ENCODE measurements around the gene GAPDH.

GRCh38 chr12:6584293-6584692, 50.0 kb downstream of the GAPDH start:
- TF ChIP-seq, protein P1, sequence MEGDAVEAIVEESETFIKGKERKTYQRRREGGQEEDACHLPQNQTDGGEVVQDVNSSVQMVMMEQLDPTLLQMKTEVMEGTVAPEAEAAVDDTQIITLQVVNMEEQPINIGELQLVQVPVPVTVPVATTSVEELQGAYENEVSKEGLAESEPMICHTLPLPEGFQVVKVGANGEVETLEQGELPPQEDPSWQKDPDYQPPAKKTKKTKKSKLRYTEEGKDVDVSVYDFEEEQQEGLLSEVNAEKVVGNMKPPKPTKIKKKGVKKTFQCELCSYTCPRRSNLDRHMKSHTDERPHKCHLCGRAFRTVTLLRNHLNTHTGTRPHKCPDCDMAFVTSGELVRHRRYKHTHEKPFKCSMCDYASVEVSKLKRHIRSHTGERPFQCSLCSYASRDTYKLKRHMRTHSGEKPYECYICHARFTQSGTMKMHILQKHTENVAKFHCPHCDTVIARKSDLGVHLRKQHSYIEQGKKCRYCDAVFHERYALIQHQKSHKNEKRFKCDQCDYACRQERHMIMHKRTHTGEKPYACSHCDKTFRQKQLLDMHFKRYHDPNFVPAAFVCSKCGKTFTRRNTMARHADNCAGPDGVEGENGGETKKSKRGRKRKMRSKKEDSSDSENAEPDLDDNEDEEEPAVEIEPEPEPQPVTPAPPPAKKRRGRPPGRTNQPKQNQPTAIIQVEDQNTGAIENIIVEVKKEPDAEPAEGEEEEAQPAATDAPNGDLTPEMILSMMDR (IDR thresholded peaks at IDR 0.05): no peak
- no peak for TF ChIP-seq POLR2A (IDR thresholded peaks at IDR 0.05)
